Lower lobe of right lung (tissue), 2 donors: ENCODE results near the gene ATG10. TPM values are rescaled to one million over a fixed set of nuclear protein-coding genes. Genes with fewer than 3 reads are reported as not detected.
"Not testable (repeated sequence)": the region's sequence is repeated elsewhere in the genome, so short reads cannot be mapped to it uniquely, and the experiment has no call there.

ENCODE experiments used
- ATAC-seq, 2 donors: fragments of 200-7000 bp; cut with Tn5 transposase; one replicate each; pipeline ENCODE4 v1.9.1; 2020 to 2022; ENCODE audit warnings: mild to moderate bottlenecking in 2 of 2, moderate library complexity in 2 of 2
- DNase-seq: peaks from one replicate; pipeline ENCODE4 v3.0.0-alpha.2; 2020
- H3K27ac ChIP-seq: fragments of 200-600 bp; one replicate; pipeline ENCODE4 v1.8.0; 2022
- H3K27me3 ChIP-seq: fragments of 200-600 bp; one replicate; pipeline ENCODE4 v1.8.0; 2022; ENCODE audit warnings: low read depth
- H3K36me3 ChIP-seq: fragments of 200-600 bp; one replicate; pipeline ENCODE4 v1.8.0; 2022; ENCODE audit warnings: mild to moderate bottlenecking
- H3K4me1 ChIP-seq: fragments of 200-600 bp; one replicate; pipeline ENCODE4 v1.8.0; 2022
- H3K4me3 ChIP-seq: fragments of 200-600 bp; one replicate; pipeline ENCODE4 v1.8.0; 2022; ENCODE audit warnings: mild to moderate bottlenecking
- H3K9me3 ChIP-seq: fragments of 200-600 bp; one replicate; pipeline ENCODE4 v1.8.0; 2022
- intact Hi-C: fragments of 100-400 bp; cut with DNase I; formaldehyde crosslinking; loops from one replicate; pipeline ENCODE4 v1.11.0; 2022
- total RNA-seq: library from RNA; stranded (reverse); fragmentation: NEBNext Ultra II Directional; extraction: Animal tissue kit (Norgen Biotek cat#: 25700); gene quantifications from one replicate; pipeline ENCODE4 v1.2.1, GENCODE V29; 2021
- TF ChIP-seq, protein P1 (sequence below): fragments of 200-600 bp; IDR thresholded peaks from one replicate; pipeline ENCODE4 v1.8.0; 2022; ENCODE audit warnings: antibody characterized with exemption, mild to moderate bottlenecking
- donor health status: DM: no; HTN: yes; CAD: no; lungs with severe emphysema.

The ATG10 gene
- total RNA-seq, 1 donor from 2014 or later: 5.4 TPM

DNA sequence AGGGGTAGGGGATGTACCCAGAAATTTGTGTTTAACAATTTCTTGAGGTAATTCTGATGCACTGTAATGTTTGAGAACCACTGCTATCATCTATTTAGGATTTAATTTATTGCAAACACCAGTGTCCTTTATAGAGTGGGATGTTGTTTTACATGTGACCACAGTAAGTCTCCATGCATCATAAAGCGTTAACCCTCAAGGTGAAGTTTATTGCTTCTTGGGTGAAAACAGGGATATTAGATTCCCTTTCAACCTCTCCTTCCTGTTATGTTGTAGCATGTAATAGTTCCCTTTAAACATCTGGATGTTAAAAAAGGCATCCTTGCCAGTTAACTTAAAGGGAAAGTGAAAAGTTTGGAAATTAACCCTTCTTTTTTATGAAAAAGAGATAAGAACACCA is 35.8 kb upstream of the ATG10 start:
- H3K27me3 ChIP-seq: no peaks in the 10 kb centered on the region
- H3K27ac ChIP-seq: no peak overlapping the region
- no peaks in the 10 kb centered on the region for H3K36me3 ChIP-seq
- no peak overlapping the region for H3K4me3 ChIP-seq
- ATAC-seq: no peak
- no peak for DNase-seq
- H3K9me3 ChIP-seq: no peaks in the 10 kb centered on the region
- TF ChIP-seq, protein P1, sequence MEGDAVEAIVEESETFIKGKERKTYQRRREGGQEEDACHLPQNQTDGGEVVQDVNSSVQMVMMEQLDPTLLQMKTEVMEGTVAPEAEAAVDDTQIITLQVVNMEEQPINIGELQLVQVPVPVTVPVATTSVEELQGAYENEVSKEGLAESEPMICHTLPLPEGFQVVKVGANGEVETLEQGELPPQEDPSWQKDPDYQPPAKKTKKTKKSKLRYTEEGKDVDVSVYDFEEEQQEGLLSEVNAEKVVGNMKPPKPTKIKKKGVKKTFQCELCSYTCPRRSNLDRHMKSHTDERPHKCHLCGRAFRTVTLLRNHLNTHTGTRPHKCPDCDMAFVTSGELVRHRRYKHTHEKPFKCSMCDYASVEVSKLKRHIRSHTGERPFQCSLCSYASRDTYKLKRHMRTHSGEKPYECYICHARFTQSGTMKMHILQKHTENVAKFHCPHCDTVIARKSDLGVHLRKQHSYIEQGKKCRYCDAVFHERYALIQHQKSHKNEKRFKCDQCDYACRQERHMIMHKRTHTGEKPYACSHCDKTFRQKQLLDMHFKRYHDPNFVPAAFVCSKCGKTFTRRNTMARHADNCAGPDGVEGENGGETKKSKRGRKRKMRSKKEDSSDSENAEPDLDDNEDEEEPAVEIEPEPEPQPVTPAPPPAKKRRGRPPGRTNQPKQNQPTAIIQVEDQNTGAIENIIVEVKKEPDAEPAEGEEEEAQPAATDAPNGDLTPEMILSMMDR: no peak
- H3K4me1 ChIP-seq: no peaks in the 10 kb centered on the region
- intact Hi-C loops: no loop called here

DNA sequence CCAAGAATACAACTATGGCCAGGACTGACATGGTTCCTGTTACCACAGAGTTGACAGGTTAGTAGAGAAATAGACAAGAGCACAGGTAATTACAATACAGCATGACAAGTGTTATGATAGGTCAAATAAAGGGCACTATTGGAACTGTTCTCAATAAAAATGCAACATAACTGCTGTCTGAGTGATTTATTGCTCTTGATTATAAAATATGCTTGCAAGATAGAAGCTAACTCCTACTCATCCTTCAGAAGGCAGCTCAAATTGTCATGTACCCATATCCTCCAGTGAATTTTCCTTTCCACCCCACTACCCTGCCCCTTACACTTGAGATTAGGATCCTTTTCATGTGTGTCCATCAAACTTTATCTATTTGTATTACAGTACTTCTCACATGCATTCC is 35.1 kb upstream of the ATG10 start:
- TF ChIP-seq, protein P1: no peak
- intact Hi-C loops: no loop called here
- H3K4me1 ChIP-seq: no peaks in the 10 kb centered on the region
- no peaks in the 10 kb centered on the region for H3K27me3 ChIP-seq
- no peak overlapping the region for H3K4me3 ChIP-seq
- no peaks in the 10 kb centered on the region for H3K36me3 ChIP-seq
- DNase-seq: no peak
- no peak overlapping the region for H3K27ac ChIP-seq
- peaks cover 6% of the 10 kb centered on the region for H3K9me3 ChIP-seq
- no peak for ATAC-seq

DNA sequence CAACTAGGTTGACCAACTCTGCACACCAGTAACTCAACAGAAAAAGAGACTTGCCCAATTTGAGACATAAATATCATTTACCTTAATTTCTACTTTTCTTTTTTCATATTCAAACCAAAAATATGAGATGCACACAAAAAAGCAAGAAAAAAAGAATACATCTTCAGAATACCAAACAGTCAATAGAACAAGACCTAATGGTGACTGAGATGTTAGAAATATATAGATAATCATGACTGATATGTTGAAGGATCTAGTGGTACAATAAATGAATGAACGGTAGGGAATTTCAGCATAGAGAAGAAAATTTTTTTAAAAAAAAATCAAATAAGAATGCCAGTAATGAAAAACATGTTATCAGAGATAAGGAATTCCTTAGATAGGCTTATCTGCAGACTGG is 29.1 kb upstream of the ATG10 start:
- Histone ChIP-seq H3K4me1 (no peaks in the 10 kb centered on the region), H3K27me3 (no peaks in the 10 kb centered on the region), H3K36me3 (no peaks in the 10 kb centered on the region), H3K27ac (no peak overlapping the region), H3K9me3 (peaks cover 20% of the 10 kb centered on the region), H3K4me3 (no peak overlapping the region)
- DNase-seq (no peak), ATAC-seq (no peak)
- intact Hi-C loops: no loop called here
- TF ChIP-seq, protein P1: no peak

DNA sequence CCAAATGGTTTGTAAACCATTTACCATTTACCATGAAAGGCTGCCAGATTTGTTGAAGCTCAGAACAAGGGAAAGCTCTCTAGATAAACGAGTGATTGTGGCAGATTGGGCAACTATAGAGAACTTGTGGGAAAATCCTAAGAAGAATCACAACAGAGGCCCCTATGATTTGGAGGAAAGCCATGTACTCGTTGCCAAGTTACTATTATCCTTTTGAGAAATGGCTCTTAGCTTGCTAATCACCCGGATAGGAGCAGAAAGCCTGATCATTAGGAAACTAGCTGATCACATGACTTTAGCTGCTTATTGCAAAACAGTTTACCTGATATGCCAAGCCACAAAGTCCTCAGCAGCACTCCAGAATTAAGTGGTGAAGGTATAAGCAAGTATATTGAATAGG is 23.5 kb upstream of the ATG10 start:
- peaks cover under 1% of the 10 kb centered on the region for H3K9me3 ChIP-seq
- no peaks in the 10 kb centered on the region for H3K4me1 ChIP-seq
- no peak overlapping the region for H3K27ac ChIP-seq
- no peak overlapping the region for H3K4me3 ChIP-seq
- peak; percentile 78 to 92 for ATAC-seq
- DNase-seq: no peak
- TF ChIP-seq, protein P1: no peak
- H3K36me3 ChIP-seq: no peaks in the 10 kb centered on the region
- H3K27me3 ChIP-seq: no peaks in the 10 kb centered on the region
- intact Hi-C loops: no loop called here

DNA sequence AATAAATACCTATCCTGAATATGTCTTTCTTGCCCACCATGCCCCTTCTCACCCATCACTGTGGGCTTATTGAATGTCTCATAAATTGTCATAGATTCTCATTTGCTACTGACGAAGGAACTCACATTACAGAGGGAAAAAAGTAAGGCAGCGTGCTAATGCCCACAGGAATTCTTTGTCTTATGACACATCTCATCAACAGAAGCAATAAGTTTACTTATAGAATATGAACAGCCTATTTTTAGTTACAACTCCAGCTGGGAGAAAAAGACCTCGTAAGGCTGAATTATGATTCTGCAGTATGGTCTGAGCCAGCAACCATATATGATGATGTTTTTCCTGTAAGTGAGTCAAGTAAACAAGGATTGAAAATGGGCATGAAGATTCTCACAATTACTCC is 22.4 kb upstream of the ATG10 start:
- Histone ChIP-seq H3K27ac (no peak overlapping the region), H3K27me3 (no peaks in the 10 kb centered on the region), H3K4me3 (no peak overlapping the region), H3K4me1 (no peaks in the 10 kb centered on the region), H3K9me3 (no peaks in the 10 kb centered on the region), H3K36me3 (no peaks in the 10 kb centered on the region)
- no peak for ATAC-seq
- TF ChIP-seq, protein P1: no peak
- DNase-seq: no peak
- intact Hi-C loops: no loop called here

DNA sequence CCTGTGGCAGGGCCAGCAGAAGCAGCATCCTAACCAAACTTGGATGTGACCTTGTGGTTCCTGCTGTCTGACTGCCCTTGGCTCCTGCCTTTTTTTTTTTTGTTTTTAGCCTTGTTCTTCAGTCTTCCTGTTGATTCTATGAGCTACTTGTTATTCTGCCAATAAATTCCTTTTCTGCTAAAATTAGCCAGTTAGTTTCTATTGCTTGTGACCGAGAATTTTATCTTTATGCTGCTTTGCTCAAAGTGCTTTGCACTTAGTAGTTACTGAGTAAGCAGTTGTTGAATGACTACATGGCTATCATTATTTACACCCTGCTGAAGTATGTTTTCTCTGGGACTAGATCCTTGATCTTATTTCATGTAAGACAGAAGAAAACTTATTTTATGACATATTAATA is 20.8 kb upstream of the ATG10 start:
- ATAC-seq: no peak

DNA sequence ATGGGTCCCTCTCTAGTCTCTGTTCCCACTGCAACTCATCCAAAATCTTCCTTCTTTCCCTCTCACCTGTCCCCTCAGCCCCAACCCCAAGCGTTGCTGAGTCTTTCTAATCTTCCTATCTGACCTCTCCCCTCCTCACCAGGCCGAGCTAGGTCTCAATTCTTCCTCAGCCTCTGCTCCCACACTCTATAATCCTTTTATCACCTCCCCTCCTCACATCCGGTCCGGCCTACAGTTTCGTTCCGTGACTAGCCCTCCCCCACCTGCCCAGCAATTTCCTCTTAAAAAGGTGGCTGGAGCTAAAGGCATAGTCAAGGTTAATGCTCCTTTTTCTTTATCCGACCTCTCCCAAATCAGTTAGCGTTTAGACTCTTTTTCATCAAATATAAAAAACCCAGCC is 17.0 kb upstream of the ATG10 start:
- ATAC-seq, H3K27me3 ChIP-seq, intact Hi-C loops: not testable (repeated sequence)

More for the DNA sequence above, 20.8 kb upstream of the ATG10 start:
- TF ChIP-seq, protein P1: no peak
- Histone ChIP-seq H3K27me3 (no peaks in the 10 kb centered on the region), H3K4me3 (no peak overlapping the region), H3K27ac (no peak overlapping the region), H3K4me1 (no peaks in the 10 kb centered on the region), H3K9me3 (no peaks in the 10 kb centered on the region), H3K36me3 (no peaks in the 10 kb centered on the region)
- intact Hi-C loops: no loop called here
- no peak for DNase-seq

DNA sequence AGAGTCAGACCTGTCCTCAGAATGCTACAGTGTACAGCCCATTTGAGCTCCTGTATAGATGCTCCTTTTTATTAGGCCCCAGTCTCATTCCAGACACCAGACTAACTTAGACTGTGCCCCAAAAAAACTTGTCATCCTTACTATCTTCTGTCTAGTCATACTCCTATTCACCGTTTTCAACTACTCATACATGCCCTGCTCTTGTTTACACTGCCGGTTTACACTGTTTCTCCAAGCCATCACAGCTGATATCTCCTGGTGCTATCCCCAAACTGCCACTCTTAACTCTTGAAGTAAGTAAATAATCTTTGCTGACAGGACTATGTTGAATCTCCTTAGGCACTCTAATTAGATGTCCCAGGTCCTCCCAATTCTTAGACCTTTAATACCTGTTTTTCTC is 13.7 kb upstream of the ATG10 start:
- H3K36me3 ChIP-seq, H3K4me3 ChIP-seq, ATAC-seq, intact Hi-C loops, H3K27me3 ChIP-seq, H3K9me3 ChIP-seq, DNase-seq, H3K27ac ChIP-seq, H3K4me1 ChIP-seq: not testable (repeated sequence)

More for the DNA sequence above, 17.0 kb upstream of the ATG10 start:
- DNase-seq, H3K27ac ChIP-seq, H3K9me3 ChIP-seq, H3K4me3 ChIP-seq, H3K4me1 ChIP-seq, H3K36me3 ChIP-seq: not testable (repeated sequence)
